WERI-Rb-1 (cell line): Measurements from ENCODE around the gene ZNF853.

Experiments used
- DNase-seq: peaks from one replicate; pipeline ENCODE4 v3.0.0-alpha.2; 2020
- H3K27ac ChIP-seq: fragments of 250-450 bp; sonication (Bioruptor Pico); 2 replicates; pipeline ENCODE4 v1.5.1; 2020; ENCODE audit warnings: mild to moderate bottlenecking, moderate library complexity
- H3K27me3 ChIP-seq: fragments of 250-450 bp; sonication (Bioruptor Pico); 2 replicates; pipeline ENCODE4 v1.5.1; 2021; ENCODE audit warnings: mild to moderate bottlenecking, low read depth, moderate library complexity; ENCODE audit not compliant: insufficient read depth, severe bottlenecking
- H3K36me3 ChIP-seq: fragments of 250-450 bp; sonication (Bioruptor Pico); 2 replicates; pipeline ENCODE4 v1.5.1; 2020; ENCODE audit warnings: mild to moderate bottlenecking, moderate library complexity
- H3K4me3 ChIP-seq: 2 replicates; pipeline ENCODE4 v1.5.1; 2011; ENCODE audit warnings: low read depth, mild to moderate bottlenecking, control low read depth, low read length
- H3K9me3 ChIP-seq: fragments of 250-450 bp; sonication (Bioruptor Pico); 2 replicates; pipeline ENCODE4 v1.5.1; 2021; ENCODE audit warnings: mild to moderate bottlenecking, moderate library complexity; ENCODE audit not compliant: severe bottlenecking
- CTCF ChIP-seq: IDR thresholded peaks from 2 replicates; pipeline ENCODE4 v1.5.1; 2011; ENCODE audit warnings: low read depth, mild to moderate bottlenecking, control low read depth, inconsistent platforms, low read length

The ZNF853 gene

DNA sequence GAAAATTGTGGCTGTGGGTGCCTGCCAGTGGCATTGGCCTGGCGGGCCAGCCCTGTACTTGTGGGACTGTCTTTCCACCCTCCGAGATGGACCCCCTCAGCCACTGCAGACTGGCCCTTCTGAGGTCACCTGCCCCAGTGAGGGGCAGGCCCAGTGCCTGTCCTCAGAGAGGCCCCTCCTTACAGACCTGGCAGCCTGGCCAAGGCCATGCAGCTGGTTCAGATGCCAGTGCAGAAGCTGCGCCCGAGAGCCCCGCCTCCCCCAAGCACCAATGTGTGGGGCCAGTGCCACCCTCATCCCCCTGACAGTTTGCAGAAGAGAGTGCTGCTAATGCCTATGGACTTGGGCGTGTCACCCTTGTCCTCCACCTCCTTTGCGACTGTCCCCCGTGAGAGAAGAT, 31.7 kb downstream of the ZNF853 start:
- Histone ChIP-seq H3K9me3 (peaks cover 4% of the 10 kb centered on the region), H3K27ac (no peak overlapping the region), H3K27me3 (no peaks in the 10 kb centered on the region), H3K4me3 (no peak overlapping the region), H3K36me3 (peaks cover 94% of the 10 kb centered on the region)
- no peak for TF ChIP-seq CTCF
- DNase-seq = no peak

GRCh38 chr7:6647541-6647940, 32.1 kb downstream of the ZNF853 start:
- TF ChIP-seq CTCF = no peak
- DNase-seq = no peak
- H3K9me3 ChIP-seq = peaks cover 8% of the 10 kb centered on the region
- no peak overlapping the region for H3K4me3 ChIP-seq
- H3K36me3 ChIP-seq = peaks cover 94% of the 10 kb centered on the region
- H3K27ac ChIP-seq = no peak overlapping the region
- no peaks in the 10 kb centered on the region for H3K27me3 ChIP-seq

GRCh38 chr7:6648066-6648814, 32.8 kb downstream of the ZNF853 start:
- peaks cover 10% of the 10 kb centered on the region for H3K9me3 ChIP-seq
- no peak for TF ChIP-seq CTCF
- no peak for DNase-seq
- no peaks in the 10 kb centered on the region for H3K27me3 ChIP-seq
- peaks cover 90% of the 10 kb centered on the region for H3K36me3 ChIP-seq
- no peak overlapping the region for H3K27ac ChIP-seq
- no peak overlapping the region for H3K4me3 ChIP-seq

DNA sequence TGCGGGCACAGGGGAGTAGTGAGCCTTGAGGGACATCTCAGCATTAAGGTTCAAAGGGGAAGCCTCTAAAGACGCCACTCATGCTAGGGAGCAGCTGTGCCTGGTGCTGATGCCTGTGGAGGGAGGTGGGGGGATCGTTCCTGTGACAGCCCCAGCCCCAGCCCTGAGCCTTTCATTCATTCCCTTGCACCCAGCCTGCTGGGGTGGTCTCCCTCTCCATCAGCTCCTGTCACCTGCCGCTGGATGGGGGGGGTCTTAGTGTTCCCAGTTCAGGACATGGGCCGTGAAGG, 33.4 kb downstream of the ZNF853 start:
- no peak overlapping the region for H3K27ac ChIP-seq
- no peak for DNase-seq
- TF ChIP-seq CTCF = no peak
- no peak overlapping the region for H3K4me3 ChIP-seq
- peaks cover 10% of the 10 kb centered on the region for H3K9me3 ChIP-seq
- H3K36me3 ChIP-seq = peaks cover 85% of the 10 kb centered on the region
- no peaks in the 10 kb centered on the region for H3K27me3 ChIP-seq

- H3K27me3 ChIP-seq = no peaks in the 10 kb centered on the region
- no peak overlapping the region for H3K27ac ChIP-seq
- peaks cover 82% of the 10 kb centered on the region for H3K36me3 ChIP-seq
- H3K4me3 ChIP-seq = no peak overlapping the region
- no peak for TF ChIP-seq CTCF
- no peak for DNase-seq
- peaks cover 10% of the 10 kb centered on the region for H3K9me3 ChIP-seq
Observed at GRCh38 chr7:6649241-6649961, 34.0 kb downstream of the ZNF853 start.

DNA sequence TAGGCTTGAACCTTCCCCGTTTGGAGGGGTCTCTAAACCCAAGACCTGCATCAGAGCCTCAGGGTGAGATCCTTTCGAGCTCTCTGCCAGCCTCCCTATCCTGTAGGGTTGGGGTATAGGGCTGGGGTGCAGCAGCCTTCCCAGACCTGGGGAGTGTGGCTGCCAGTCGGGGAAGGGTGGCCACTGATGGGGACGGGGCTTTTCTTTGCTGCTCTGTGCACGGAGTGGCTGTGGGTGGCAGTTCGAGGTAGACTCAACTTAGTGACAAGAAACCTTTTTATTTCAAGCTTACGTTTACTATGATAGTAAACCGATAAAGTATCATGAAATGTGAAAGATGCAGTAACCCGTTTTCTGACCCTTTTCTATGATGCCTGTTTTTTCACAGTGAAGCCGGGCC, 34.7 kb downstream of the ZNF853 start:
- no peak for TF ChIP-seq CTCF
- no peak for DNase-seq
- Histone ChIP-seq H3K27ac (no peak overlapping the region), H3K27me3 (no peaks in the 10 kb centered on the region), H3K36me3 (peaks cover 82% of the 10 kb centered on the region), H3K9me3 (peaks cover 10% of the 10 kb centered on the region), H3K4me3 (no peak overlapping the region)
